CD4-positive, alpha-beta T cell (primary cell): ENCODE results near the gene EPB41L3. TPM values are rescaled to one million over a fixed set of nuclear protein-coding genes. Genes with fewer than 3 reads are reported as not detected.
"Not testable (repeated sequence)": the region's sequence is repeated elsewhere in the genome, so short reads cannot be mapped to it uniquely, and the experiment has no call there.

Source experiments
- ATAC-seq: fragments of 200-7000 bp; cut with Tn5 transposase; one replicate; pipeline ENCODE4 v1.10.0; 2022; ENCODE audit warnings: mild to moderate bottlenecking; ENCODE audit not compliant: poor library complexity
- CTCF ChIA-PET: fragments of 350-600 bp; sonication (Branson Sonifier 250); formaldehyde crosslinking; loops from one replicate; lab custom pipeline; 2021; ENCODE audit warnings: antibody characterized with exemption, inconsistent platforms; lab: Charles Lee
- POLR2A ChIA-PET: fragments of 350-600 bp; sonication (Branson Sonifier 250); formaldehyde crosslinking; loops from one replicate; lab custom pipeline; 2021; ENCODE audit warnings: antibody characterized with exemption, inconsistent platforms; lab: Charles Lee
- DNase-seq, 14 experiments: peaks; one replicate each; pipeline ENCODE4 v3.0.0-alpha.2; 2013 to 2020; ENCODE audit warnings: mixed read lengths in 2 of 14
- H3K27ac ChIP-seq, 2 donors: one replicate each; pipeline versions ENCODE4 v1.5.1 to v1.7.0; 2013; ENCODE audit warnings: low read length in 2 of 2, low read depth in 1 of 2, mild to moderate bottlenecking in 1 of 2
- H3K27me3 ChIP-seq, 2 experiments: 1 replicate in 1 of 2; 2 replicates in 1 of 2; pipeline versions ENCODE4 v1.6.1 to v1.7.0; 2013; ENCODE audit warnings: low read length in 2 of 2, control low read depth in 1 of 2, mild to moderate bottlenecking in 1 of 2, moderate library complexity in 1 of 2; ENCODE audit not compliant: insufficient read depth in 2 of 2, control insufficient read depth in 1 of 2
- H3K36me3 ChIP-seq: one replicate; pipeline ENCODE4 v1.6.1; 2013; ENCODE audit warnings: low read length, control low read depth; ENCODE audit not compliant: insufficient read depth
- H3K4me1 ChIP-seq: one replicate; pipeline ENCODE4 v1.6.1; 2013; ENCODE audit warnings: low read length, control low read depth; ENCODE audit not compliant: insufficient read depth
- H3K4me3 ChIP-seq: one replicate; pipeline ENCODE4 v1.5.1; 2013; ENCODE audit warnings: mild to moderate bottlenecking, low read length, moderate library complexity
- H3K9me3 ChIP-seq, 2 experiments: 1 replicate in 1 of 2; 2 replicates in 1 of 2; pipeline versions ENCODE4 v1.6.1 to v1.7.0; 2013; ENCODE audit warnings: low read length in 2 of 2, mild to moderate bottlenecking in 2 of 2, control low read depth in 1 of 2, moderate library complexity in 1 of 2; ENCODE audit not compliant: control insufficient read depth in 1 of 2, insufficient read depth in 1 of 2
- H3K27ac Mint-ChIP-seq: one replicate; pipeline ENCODE4 v1.8.0; 2020; ENCODE audit warnings: mixed read lengths
- H3K27me3 Mint-ChIP-seq: one replicate; pipeline ENCODE4 v1.8.0; 2021; ENCODE audit warnings: mixed read lengths
- H3K36me3 Mint-ChIP-seq: one replicate; pipeline ENCODE4 v1.8.0; 2021; ENCODE audit warnings: low read depth, mixed read lengths
- H3K4me1 Mint-ChIP-seq: one replicate; pipeline ENCODE4 v1.8.0; 2021; ENCODE audit warnings: low read depth, mixed read lengths
- H3K4me3 Mint-ChIP-seq: one replicate; pipeline ENCODE4 v1.8.0; 2020; ENCODE audit warnings: mild to moderate bottlenecking, mixed read lengths
- H3K9me3 Mint-ChIP-seq: one replicate; pipeline ENCODE4 v1.8.0; 2020; ENCODE audit warnings: mixed read lengths
- CTCF ChIP-seq: fragments of 200-600 bp; IDR thresholded peaks from one replicate; pipeline ENCODE4 v1.8.0; 2022; ENCODE audit warnings: antibody characterized with exemption, mild to moderate bottlenecking
- intact Hi-C, 2 experiments: fragments of 100-400 bp; cut with DNase I in 1 of 2; cut with micrococcal nuclease in 1 of 2; formaldehyde crosslinking; loops; one replicate each; pipeline versions ENCODE4 v1.15.1 to v1.9.0; 2023 to 2025; cut with DNase I, micrococcal nuclease
- total RNA-seq, 174 experiments: library from RNA in 2 of 174; stranded (reverse) in 2 of 174; gene quantifications; one replicate each; pipeline ENCODE4 v1.2.3 and lab custom pipeline; 2021 to 2026

EPB41L3 gene
- total RNA-seq, 2 experiments from 2014 or later, result 10.9 to 11.2 TPM

GRCh38 chr18:5512176-5512575 is 31.6 kb downstream of the EPB41L3 start:
- Mint-ChIP-seq H3K9me3 (no peaks in the 10 kb centered on the region), H3K27me3 (peaks cover 5% of the 10 kb centered on the region), H3K4me3 (no peak overlapping the region), H3K36me3 (no peaks in the 10 kb centered on the region), H3K27ac (no peak overlapping the region), H3K4me1 (peaks cover 17% of the 10 kb centered on the region)
- DNase-seq (no peak), ATAC-seq (no peak)
- Histone ChIP-seq H3K4me1 (no peaks in the 10 kb centered on the region), H3K27ac (no peak overlapping the region), H3K9me3 (no peaks in the 10 kb centered on the region), H3K27me3 (no peaks in the 10 kb centered on the region), H3K4me3 (no peak overlapping the region), H3K36me3 (no peaks in the 10 kb centered on the region)
- TF ChIP-seq CTCF, result no peak
- ChIA-PET CTCF (no interaction called here), POLR2A (no interaction called here)
- intact Hi-C loops, result no loop called here

GRCh38 chr18:5511541-5511940 is 32.3 kb downstream of the EPB41L3 start:
- ATAC-seq, H3K9me3 Mint-ChIP-seq, POLR2A ChIA-PET, DNase-seq, intact Hi-C loops, H3K27ac Mint-ChIP-seq, H3K4me1 ChIP-seq, H3K36me3 ChIP-seq, H3K27me3 ChIP-seq, H3K27me3 Mint-ChIP-seq, H3K4me3 Mint-ChIP-seq, H3K9me3 ChIP-seq, H3K27ac ChIP-seq, CTCF ChIA-PET, H3K36me3 Mint-ChIP-seq, H3K4me3 ChIP-seq: not testable (repeated sequence)
- H3K4me1 Mint-ChIP-seq, result peaks cover 17% of the 10 kb centered on the region

GRCh38 chr18:5510135-5510846 is 33.5 kb downstream of the EPB41L3 start:
- Mint-ChIP-seq H3K9me3 (no peaks in the 10 kb centered on the region), H3K27me3 (peaks cover 11% of the 10 kb centered on the region), H3K4me3 (no peak overlapping the region), H3K27ac (no peak overlapping the region), H3K36me3 (no peaks in the 10 kb centered on the region), H3K4me1 (peaks cover 6% of the 10 kb centered on the region)
- ATAC-seq (no peak), DNase-seq (peak in 2 of 14 experiments; percentile 17 to 36)
- Histone ChIP-seq H3K4me3 (no peak overlapping the region), H3K9me3 (no peaks in the 10 kb centered on the region), H3K36me3 (no peaks in the 10 kb centered on the region), H3K27ac (no peak overlapping the region), H3K27me3 (no peaks in the 10 kb centered on the region), H3K4me1 (no peaks in the 10 kb centered on the region)
- no peak for TF ChIP-seq CTCF
- POLR2A ChIA-PET, result no interaction called here
- CTCF ChIA-PET, result no interaction called here
- intact Hi-C loops, result no loop called here

- H3K9me3 Mint-ChIP-seq, result no peaks in the 10 kb centered on the region
- no peaks in the 10 kb centered on the region for H3K4me1 ChIP-seq
- peaks cover 19% of the 10 kb centered on the region for H3K27me3 Mint-ChIP-seq
- peaks cover 4% of the 10 kb centered on the region for H3K4me1 Mint-ChIP-seq
- ATAC-seq (no peak), DNase-seq (no peak)
- no peak for TF ChIP-seq CTCF
- H3K36me3 Mint-ChIP-seq, result no peaks in the 10 kb centered on the region
- no peaks in the 10 kb centered on the region for H3K27me3 ChIP-seq
- ChIA-PET POLR2A (no interaction called here), CTCF (no interaction called here)
- no peak overlapping the region for H3K27ac ChIP-seq
- H3K4me3 ChIP-seq, result no peak overlapping the region
- no peaks in the 10 kb centered on the region for H3K36me3 ChIP-seq
- intact Hi-C loops, result no loop called here
- no peak overlapping the region for H3K4me3 Mint-ChIP-seq
- H3K9me3 ChIP-seq, result no peaks in the 10 kb centered on the region
- H3K27ac Mint-ChIP-seq, result no peak overlapping the region
These were observed 35.0 kb downstream of the EPB41L3 start for GRCh38 chr18:5508821-5509220.
